Measurements from ENCODE around the gene CDKN2B-AS1.

The CDKN2B-AS1 gene

DNA sequence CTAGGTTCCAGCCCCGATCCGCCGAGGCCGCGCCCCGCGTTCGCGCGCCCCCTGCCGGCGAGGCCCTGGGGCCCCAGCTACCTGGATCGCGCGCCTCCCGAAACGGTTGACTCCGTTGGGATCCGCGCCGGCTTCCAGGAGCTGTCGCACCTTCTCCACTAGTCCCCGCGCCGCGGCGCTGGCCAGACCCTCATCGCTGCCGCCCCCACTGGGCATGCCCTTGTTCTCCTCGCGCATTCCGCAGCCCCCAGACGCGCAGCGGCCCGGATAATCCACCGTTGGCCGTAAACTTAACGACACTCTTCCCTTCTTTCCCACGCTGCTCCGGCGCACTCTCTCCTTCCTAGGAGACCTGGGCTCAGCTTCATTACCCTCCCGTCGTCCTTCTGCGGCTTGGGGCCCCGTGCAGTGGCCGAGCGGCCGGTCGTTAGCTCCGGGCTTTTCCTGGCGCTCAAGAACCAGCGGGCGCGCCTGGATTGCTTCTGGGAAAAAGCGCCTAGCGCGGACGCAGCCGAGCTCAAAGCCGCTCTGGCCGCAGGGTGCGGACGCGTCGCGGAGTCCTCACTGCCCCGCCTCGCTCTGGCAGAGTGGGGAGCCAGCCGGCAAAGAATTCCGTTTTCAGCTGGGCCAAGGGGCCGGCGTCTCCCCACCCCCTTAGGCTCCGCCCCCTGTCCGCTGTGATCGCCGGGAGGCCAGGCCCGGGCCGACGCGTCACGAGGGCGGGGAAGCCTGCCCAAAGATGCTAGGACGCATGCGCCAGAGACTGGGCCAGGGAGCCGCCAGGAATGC, 14.3 kb downstream of the CDKN2B-AS1 start, which contains the start of gene CDKN2B:
CDKN2B (minus strand) TSS at position 589 of the 789 bp plus-strand sequence; CDS start at position 237, 352 bp downstream.
- H3K27me3 ChIP-seq (ENCODE audit: low read depth, low read length), result no peaks in the 10 kb centered on the region
- no peak within 1 kb of the TSS for H3K4me3 ChIP-seq (ENCODE audit: low read length)
- no peak within 1 kb of the TSS for H3K9ac ChIP-seq (ENCODE audit: low read length)
- no peaks in the 10 kb centered on the region for H3K4me1 ChIP-seq (ENCODE audit: low read length)
- H3K4me2 ChIP-seq (ENCODE audit: low read length), result no peak within 1 kb of the TSS
- no peaks in the 10 kb centered on the region for H3K9me3 ChIP-seq (ENCODE audit: insufficient read depth, low read length)
- no peak within 1 kb of the TSS for H2AFZ ChIP-seq (ENCODE audit: low read depth, low read length)
- TF ChIP-seq EZH2phosphoT487 (IDR thresholded peaks at IDR 0.05; ENCODE audit: low read depth), result no peak
- TF ChIP-seq, protein P1, sequence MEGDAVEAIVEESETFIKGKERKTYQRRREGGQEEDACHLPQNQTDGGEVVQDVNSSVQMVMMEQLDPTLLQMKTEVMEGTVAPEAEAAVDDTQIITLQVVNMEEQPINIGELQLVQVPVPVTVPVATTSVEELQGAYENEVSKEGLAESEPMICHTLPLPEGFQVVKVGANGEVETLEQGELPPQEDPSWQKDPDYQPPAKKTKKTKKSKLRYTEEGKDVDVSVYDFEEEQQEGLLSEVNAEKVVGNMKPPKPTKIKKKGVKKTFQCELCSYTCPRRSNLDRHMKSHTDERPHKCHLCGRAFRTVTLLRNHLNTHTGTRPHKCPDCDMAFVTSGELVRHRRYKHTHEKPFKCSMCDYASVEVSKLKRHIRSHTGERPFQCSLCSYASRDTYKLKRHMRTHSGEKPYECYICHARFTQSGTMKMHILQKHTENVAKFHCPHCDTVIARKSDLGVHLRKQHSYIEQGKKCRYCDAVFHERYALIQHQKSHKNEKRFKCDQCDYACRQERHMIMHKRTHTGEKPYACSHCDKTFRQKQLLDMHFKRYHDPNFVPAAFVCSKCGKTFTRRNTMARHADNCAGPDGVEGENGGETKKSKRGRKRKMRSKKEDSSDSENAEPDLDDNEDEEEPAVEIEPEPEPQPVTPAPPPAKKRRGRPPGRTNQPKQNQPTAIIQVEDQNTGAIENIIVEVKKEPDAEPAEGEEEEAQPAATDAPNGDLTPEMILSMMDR (IDR thresholded peaks at IDR 0.05; ENCODE audit: low read depth, low read length), result no peak
- no peak within 1 kb of the TSS for H3K27ac ChIP-seq (ENCODE audit: low read length)
- no peaks in the 10 kb centered on the region for H3K79me2 ChIP-seq (ENCODE audit: low read length)
- no peaks in the 10 kb centered on the region for H3K36me3 ChIP-seq (replicated peaks; ENCODE audit: low read depth, low read length)
- no peaks in the 10 kb centered on the region for H4K20me1 ChIP-seq (ENCODE audit: insufficient read depth, low read length)

DNA sequence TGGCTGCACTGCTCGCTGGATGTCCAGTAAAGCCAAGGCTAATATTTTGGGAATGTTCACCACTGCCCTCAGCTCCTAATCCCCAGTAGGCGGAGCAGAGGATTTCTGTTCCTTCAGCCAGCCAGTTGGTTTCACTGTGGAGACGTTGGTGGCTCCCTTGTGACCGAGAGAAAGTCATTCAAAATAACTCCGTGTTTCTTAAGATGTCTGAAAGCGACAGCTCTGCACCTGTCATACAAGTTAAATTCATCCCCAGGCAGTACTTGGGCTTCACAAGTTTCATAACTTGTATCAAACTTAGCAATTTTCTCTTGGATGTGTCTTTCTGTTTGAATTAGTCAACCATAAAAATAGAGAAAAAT, 14.9 kb downstream of the CDKN2B-AS1 start:
- H2AFZ ChIP-seq (ENCODE audit: low read depth, low read length), result no peak overlapping the region
- H4K20me1 ChIP-seq (ENCODE audit: insufficient read depth, low read length), result no peaks in the 10 kb centered on the region
- H3K4me1 ChIP-seq (ENCODE audit: low read length), result no peaks in the 10 kb centered on the region
- no peaks in the 10 kb centered on the region for H3K9me3 ChIP-seq (ENCODE audit: insufficient read depth, low read length)
- no peak overlapping the region for H3K4me2 ChIP-seq (ENCODE audit: low read length)
- TF ChIP-seq EZH2phosphoT487 (IDR thresholded peaks at IDR 0.05; ENCODE audit: low read depth), result no peak
- TF ChIP-seq, protein P1 (IDR thresholded peaks at IDR 0.05; ENCODE audit: low read depth, low read length), result no peak
- no peak overlapping the region for H3K27ac ChIP-seq (ENCODE audit: low read length)
- no peak overlapping the region for H3K4me3 ChIP-seq (ENCODE audit: low read length)
- no peak overlapping the region for H3K9ac ChIP-seq (ENCODE audit: low read length)
- no peaks in the 10 kb centered on the region for H3K27me3 ChIP-seq (ENCODE audit: low read depth, low read length)
- no peaks in the 10 kb centered on the region for H3K36me3 ChIP-seq (replicated peaks; ENCODE audit: low read depth, low read length)
- H3K79me2 ChIP-seq (ENCODE audit: low read length), result no peaks in the 10 kb centered on the region

DNA sequence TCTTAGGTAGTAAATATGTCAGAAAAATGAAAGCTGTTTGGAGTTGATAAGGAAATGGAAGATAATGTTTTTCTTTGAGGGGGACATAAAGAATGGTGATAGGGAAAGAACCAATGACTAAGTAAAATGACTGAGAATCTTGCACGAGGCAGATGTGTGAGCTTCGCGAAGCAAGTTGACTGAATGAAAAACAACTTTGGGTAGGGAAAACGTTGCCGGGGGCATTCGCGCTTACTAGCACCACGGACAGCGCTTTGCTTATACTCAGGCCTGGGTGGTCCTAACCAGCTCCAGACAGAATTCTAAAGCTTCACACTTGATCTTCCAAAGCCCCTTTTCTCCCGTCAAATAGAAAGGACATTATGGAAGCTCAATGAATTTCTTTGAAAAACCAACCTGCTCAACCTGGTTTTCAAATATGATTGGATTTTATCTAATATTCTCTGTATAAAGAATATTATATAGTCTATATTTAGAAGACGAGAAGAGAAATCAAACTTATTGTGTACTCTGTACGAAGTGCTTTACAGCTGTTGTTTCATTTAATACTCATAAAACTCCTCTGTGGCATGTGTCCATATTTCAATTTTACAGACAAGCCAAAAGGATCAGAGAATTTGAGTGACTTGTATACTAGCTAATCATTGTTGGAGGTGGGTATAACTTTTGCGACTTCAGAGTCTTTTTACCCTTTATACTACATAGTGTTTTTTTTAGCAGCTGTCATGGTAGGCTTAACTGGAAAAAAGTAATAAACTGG, 16.5 kb downstream of the CDKN2B-AS1 start:
- H3K79me2 ChIP-seq (ENCODE audit: low read length), result no peaks in the 10 kb centered on the region
- H3K36me3 ChIP-seq (replicated peaks; ENCODE audit: low read depth, low read length), result no peaks in the 10 kb centered on the region
- no peak overlapping the region for H3K9ac ChIP-seq (ENCODE audit: low read length)
- no peak overlapping the region for H3K4me2 ChIP-seq (ENCODE audit: low read length)
- no peaks in the 10 kb centered on the region for H3K9me3 ChIP-seq (ENCODE audit: insufficient read depth, low read length)
- no peaks in the 10 kb centered on the region for H4K20me1 ChIP-seq (ENCODE audit: insufficient read depth, low read length)
- H2AFZ ChIP-seq (ENCODE audit: low read depth, low read length), result no peak overlapping the region
- H3K4me3 ChIP-seq (ENCODE audit: low read length), result no peak overlapping the region
- no peaks in the 10 kb centered on the region for H3K4me1 ChIP-seq (ENCODE audit: low read length)
- no peak overlapping the region for H3K27ac ChIP-seq (ENCODE audit: low read length)
- no peak for TF ChIP-seq EZH2phosphoT487 (IDR thresholded peaks at IDR 0.05; ENCODE audit: low read depth)
- TF ChIP-seq, protein P1 (IDR thresholded peaks at IDR 0.05; ENCODE audit: low read depth, low read length), result no peak
- no peaks in the 10 kb centered on the region for H3K27me3 ChIP-seq (ENCODE audit: low read depth, low read length)

DNA sequence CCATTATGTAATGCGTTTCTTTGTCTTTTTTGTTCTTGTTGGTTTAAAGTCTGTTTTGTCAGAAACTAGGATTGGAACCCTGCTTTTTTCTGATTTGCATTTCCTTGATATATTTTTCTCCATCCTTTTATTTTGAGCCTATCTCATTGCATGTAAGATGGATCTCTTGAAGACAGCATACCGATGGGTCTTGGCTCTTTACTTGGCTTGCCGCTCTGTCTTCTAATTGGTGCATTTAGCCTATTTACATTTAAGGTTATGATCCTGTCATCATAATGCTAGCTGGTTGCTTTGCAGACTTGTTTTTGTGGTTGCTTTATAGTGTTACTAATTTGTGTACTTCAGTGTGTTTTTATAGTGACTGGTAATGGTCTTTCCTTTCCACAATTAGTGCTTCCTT, 27.8 kb downstream of the CDKN2B-AS1 start:
- Histone ChIP-seq H3K9me3 (ENCODE audit: insufficient read depth, low read length) (no peaks in the 10 kb centered on the region), H4K20me1 (ENCODE audit: insufficient read depth, low read length) (no peaks in the 10 kb centered on the region), H3K4me3 (ENCODE audit: low read length) (no peak overlapping the region), H3K4me2 (ENCODE audit: low read length) (no peak overlapping the region), H3K9ac (ENCODE audit: low read length) (no peak overlapping the region), H3K79me2 (ENCODE audit: low read length) (no peaks in the 10 kb centered on the region), H3K36me3 (replicated peaks; ENCODE audit: low read depth, low read length) (no peaks in the 10 kb centered on the region), H3K4me1 (ENCODE audit: low read length) (no peaks in the 10 kb centered on the region), H3K27ac (ENCODE audit: low read length) (no peak overlapping the region), H2AFZ (ENCODE audit: low read depth, low read length) (no peak overlapping the region), H3K27me3 (ENCODE audit: low read depth, low read length) (no peaks in the 10 kb centered on the region)
- no peak for TF ChIP-seq EZH2phosphoT487 (IDR thresholded peaks at IDR 0.05; ENCODE audit: low read depth)
- TF ChIP-seq, protein P1 (IDR thresholded peaks at IDR 0.05; ENCODE audit: low read depth, low read length), result no peak
